HuH-7.5 (cell line): ENCODE data around the gene NQO2.
"Not testable (repeated sequence)": the region's sequence is repeated elsewhere in the genome, so short reads cannot be mapped to it uniquely, and the experiment has no call there.

ENCODE experiments used
- DNase-seq: peaks from one replicate; pipeline ENCODE4 v3.0.0; 2011; ENCODE audit warnings: low spot score

NQO2 gene

GRCh38 chr6:2989332-2990247 lies 10.1 kb upstream of the NQO2 start:
- no peak for DNase-seq

- no peak for DNase-seq
Measured at GRCh38 chr6:2990248-2990931, 9.3 kb upstream of the NQO2 start.

DNA sequence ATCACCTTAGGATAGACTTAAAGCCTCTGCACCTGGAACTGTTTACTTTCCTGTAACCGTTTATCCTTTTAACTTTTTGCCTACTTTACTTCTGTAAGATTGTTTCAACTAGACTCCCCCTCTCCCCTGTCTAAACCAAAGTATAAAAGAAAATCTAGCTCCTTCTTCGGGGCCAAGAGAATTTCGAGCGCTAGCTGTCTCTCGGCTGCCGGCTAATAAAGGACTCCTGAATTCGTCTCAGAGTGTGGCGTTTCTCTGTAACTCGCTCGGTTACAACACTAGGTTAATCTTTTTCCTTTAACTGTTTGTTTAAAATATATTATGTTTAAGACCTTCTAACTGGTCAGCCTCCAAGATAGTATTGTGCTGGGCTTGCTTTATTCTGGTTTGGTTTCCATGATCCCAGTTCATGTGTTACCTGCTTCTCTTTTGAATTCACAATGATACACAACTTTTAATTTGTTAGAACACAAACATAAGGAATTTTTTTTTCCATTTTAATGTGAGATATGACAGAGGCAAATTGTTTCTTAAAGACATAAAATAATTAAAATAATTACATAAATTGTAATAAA lies 8.7 kb upstream of the NQO2 start:
- no peak for DNase-seq

GRCh38 chr6:2992330-2992979 lies 7.2 kb upstream of the NQO2 start:
- DNase-seq, result no peak

DNA sequence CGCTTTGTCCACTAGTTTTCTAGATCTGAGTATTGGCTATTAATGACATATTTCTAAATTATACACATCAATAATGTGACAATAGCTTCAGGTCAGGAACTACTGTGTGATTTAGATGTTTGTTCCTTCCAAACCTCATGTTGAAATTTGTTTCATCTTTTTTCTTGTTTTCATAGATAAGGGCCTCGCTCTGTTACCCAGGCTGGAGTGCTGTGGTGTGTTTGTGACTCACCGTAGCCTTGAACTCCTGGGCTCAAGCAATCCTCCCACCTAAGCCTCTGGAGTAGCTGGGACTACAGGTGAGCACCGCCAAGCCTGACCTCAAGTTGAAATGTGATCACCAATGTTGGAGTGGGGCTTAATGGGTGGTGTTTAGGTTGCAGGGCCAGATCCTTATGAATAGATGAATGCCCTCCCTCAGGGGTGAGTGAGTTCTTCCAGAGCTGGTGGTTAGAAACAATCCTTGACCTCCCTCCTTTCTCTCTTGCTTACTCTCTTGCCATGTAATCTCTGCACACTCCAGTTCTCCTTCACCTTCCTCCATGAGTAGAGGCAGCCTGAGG lies 5.9 kb upstream of the NQO2 start:
- no peak for DNase-seq

DNA sequence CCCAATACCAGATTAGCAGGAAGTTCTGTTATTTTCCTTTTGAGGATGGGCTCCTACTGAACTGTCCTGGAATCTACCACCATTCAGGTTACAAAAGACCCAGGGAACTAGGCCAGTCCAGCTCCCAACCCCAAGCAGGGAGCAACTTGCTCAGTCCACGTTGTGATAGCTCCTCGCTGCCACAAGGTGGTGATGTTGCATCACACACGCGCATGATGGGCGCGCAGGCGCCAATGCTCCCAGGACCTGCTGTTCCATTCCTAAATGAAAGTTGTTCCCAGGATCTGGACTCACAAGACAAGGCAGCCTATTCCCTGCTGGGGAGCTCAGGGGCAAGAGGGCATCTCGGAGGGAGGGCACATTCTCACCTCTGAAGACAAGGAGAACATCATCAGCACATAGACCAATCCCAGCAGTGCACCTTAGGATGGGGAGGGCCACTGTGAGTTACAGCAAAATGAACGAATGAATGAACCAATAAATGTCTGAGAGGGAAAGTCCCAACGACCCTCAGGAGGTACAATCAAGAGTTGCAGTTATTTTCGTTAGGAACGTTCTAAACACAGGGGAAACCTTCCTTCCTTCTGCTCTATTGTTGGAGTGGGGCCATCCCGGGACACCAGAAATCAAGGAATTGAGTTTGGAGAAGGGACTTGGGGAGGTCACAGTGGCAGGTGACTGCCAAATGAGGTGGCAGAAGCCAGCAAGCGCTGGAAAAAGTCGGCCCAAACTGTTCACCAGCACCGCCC lies 1.3 kb upstream of the NQO2 start:
- not testable (repeated sequence) for DNase-seq

- DNase-seq, result peak; percentile 52
Measured at GRCh38 chr6:2998998-2999617, 586 bp upstream of the NQO2 start.

GRCh38 chr6:3001146-3001772 lies 1.6 kb downstream of the NQO2 start:
- no peak for DNase-seq

DNA sequence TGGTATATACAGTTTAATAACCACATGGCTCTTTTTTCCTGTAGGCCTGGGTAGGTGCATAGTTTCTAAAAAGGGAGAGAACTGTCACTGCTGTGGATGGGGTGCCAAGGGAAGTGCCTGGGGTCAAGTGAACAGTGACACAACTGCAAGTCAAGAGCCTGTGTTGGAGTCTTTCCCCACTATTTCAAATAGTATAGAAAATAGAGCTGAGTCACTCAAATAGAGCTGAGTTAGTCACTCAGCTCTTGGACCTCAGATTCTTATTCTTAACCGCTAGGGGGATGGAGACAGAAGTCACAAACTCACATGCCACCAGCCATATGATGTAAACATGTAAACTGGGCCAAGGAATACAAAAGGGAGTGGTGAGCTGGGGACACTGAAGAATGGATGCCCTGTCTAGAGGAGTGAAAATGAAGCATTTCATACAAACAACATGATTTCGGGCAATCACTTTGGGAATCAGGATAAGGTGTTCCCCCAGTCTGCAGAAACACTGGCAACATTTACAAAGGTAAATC lies 2.1 kb downstream of the NQO2 start:
- DNase-seq, result peak; percentile 44

DNA sequence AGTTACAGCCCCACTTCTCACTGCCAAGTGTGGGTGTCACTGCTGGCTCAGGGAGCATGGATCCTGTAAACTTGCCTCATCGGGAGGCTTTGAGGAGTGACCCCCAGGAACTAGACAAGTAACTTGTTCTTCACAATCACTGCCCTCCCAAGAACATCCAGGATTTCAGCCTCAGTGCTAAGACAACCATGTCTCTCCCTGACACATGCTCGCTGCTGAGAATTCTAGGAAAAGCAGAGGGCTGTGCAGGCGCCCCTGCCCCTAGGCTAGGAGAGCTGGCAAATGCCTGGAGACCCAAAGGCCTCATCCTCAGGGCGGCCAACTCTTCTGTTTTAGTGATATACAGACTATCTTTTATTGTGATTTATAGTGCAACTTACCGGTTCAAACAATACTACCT lies 3.5 kb downstream of the NQO2 start:
- not testable (repeated sequence) for DNase-seq

DNA sequence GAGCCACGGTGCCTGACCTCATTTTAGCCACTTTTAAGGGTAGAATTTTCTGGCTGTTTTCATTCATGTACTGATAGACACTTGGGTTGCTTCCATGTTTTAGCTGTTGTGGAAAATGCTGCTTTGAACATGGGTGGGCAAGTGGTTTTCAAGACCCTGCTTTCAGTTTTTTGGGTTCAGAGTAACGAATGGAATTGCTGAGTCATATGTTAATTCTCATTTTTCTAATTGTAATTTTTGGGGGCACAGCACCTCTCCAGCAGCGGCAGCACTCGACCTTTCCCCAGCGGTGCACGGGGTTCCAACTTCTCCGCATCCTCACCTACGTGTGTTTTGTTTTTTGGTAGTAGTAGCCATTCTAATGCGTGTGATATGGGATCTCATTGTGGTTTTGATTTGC lies 5.4 kb downstream of the NQO2 start:
- no peak for DNase-seq

DNA sequence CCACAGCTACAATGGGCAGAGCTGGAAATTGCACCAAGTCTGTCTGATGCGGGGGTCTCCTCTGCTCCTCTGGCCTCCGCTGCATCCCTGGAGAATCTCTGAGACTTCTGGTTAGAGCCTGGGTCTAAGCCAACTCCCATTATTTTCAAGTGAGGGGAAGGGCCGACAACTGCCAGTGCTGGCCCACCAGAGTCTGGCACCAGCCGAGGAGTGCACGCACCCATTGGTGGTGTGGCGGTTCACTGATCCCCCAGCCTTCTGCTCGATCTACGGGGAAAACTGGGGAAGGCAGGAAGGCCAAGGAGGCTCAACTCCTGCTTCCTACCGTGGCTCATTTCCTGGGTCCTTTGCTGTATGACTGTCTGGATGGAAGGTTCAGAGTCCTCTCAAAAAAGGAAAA lies 6.2 kb downstream of the NQO2 start:
- no peak for DNase-seq

DNA sequence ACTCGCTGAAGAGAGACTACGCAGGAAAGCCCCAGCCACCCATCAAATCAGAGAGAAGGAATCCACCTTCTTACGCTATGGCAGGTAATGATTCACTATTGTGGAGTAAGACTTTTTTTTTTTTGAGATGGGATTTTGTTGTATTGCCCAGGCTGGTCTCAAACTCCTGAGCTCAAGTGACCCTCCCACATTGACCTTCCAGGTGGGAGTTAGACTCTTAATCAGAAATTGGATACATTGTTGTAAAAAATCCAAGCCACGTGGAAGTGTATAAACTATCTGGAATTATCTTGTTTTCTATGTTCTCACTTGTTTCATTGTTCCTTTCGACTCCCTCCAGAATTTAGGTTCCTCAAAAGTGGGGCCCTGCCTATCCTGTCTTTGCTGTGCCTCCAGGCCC lies 6.8 kb downstream of the NQO2 start:
- DNase-seq, result no peak

- no peak for DNase-seq
Measured at GRCh38 chr6:3007571-3007970, 7.9 kb downstream of the NQO2 start.

- not testable (repeated sequence) for DNase-seq
Measured at GRCh38 chr6:3008712-3009265, 9.1 kb downstream of the NQO2 start.

GRCh38 chr6:3009930-3010329 lies 10.2 kb downstream of the NQO2 start:
- no peak for DNase-seq

DNA sequence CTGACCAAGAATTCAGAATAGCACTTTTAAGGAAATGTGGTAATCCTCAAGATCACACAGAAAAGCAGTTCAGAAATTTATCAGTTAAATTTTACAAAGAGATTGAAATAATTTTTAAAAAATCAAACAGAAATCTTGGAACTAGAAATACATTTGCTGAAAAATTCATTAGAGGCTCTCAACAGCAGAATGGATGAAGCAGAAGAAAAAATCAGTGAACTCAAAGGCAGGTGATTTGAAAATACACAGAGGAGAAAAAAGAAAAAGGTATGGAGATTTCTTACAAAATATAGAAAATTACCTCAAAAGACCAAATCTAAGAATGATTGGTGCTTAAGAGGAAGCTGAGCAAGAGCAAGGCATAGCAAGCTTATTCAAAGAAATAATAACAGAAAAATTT lies 11.5 kb downstream of the NQO2 start:
- DNase-seq, result no peak

DNA sequence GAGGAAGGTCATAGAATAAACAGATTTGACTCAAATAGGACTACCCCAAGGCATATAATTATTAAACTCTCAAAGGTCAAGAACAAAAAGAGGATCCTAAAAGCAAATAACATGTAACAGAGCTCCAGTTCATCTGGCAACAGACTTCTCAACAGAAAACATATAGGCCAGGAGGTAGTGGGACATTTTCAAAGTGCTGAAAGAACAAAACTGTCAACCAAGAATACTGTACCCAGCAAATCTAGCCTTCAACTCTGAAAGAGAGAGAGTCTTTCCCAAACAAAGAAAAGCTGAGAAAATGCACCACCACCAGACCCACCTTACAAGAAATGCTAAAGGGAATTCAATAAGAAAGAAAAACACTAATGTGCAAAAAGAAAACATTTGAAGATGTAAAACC lies 11.9 kb downstream of the NQO2 start:
- no peak for DNase-seq

GRCh38 chr6:3013486-3013885 lies 13.8 kb downstream of the NQO2 start:
- DNase-seq, result no peak
